HG03064 (cell line): ENCODE results near the gene CBFA2T3.

Source experiments
- ATAC-seq: cut with Tn5 transposase; IDR thresholded peaks from one replicate; pipeline ENCODE4 v1.9.1; 2021; ENCODE audit warnings: low read depth; ENCODE audit not compliant: unreplicated experiment

CBFA2T3 gene

GRCh38 chr16:88881675-88882357, 95.2 kb downstream of the CBFA2T3 start:
- ATAC-seq = no peak

- no peak for ATAC-seq
Measured at GRCh38 chr16:88881007-88881615, 95.9 kb downstream of the CBFA2T3 start.

GRCh38 chr16:88880226-88881006, 96.6 kb downstream of the CBFA2T3 start:
- no peak for ATAC-seq

GRCh38 chr16:88879788-88880055, 97.3 kb downstream of the CBFA2T3 start:
- no peak for ATAC-seq

- no peak for ATAC-seq
Measured at GRCh38 chr16:88878967-88879787, 97.8 kb downstream of the CBFA2T3 start.

GRCh38 chr16:88878356-88878755, 98.7 kb downstream of the CBFA2T3 start:
- no peak for ATAC-seq

- ATAC-seq = no peak
Measured at GRCh38 chr16:88877564-88878289, 99.3 kb downstream of the CBFA2T3 start.

GRCh38 chr16:88876942-88877526, 100.0 kb downstream of the CBFA2T3 start:
- ATAC-seq = no peak

- no peak for ATAC-seq
Measured at GRCh38 chr16:88875703-88876234, 101.2 kb downstream of the CBFA2T3 start.

GRCh38 chr16:88874938-88875599, 101.9 kb downstream of the CBFA2T3 start:
- no peak for ATAC-seq

GRCh38 chr16:88872650-88873331, 104.2 kb downstream of the CBFA2T3 start:
- ATAC-seq = no peak

GRCh38 chr16:88871730-88872416, 105.1 kb downstream of the CBFA2T3 start:
- no peak for ATAC-seq

- ATAC-seq = no peak
Measured at GRCh38 chr16:88871349-88871702, 105.7 kb downstream of the CBFA2T3 start.

- no peak for ATAC-seq
Measured at GRCh38 chr16:88870608-88871348, 106.2 kb downstream of the CBFA2T3 start.

GRCh38 chr16:88869673-88869980, 107.4 kb downstream of the CBFA2T3 start:
- ATAC-seq = no peak

GRCh38 chr16:88868974-88869672, 107.9 kb downstream of the CBFA2T3 start:
- no peak for ATAC-seq

GRCh38 chr16:88867581-88868246, 109.3 kb downstream of the CBFA2T3 start:
- no peak for ATAC-seq
